GM12878 (cell line): ENCODE results near the gene ABHD17A.

Experiments used
- CTCF ChIP-seq, 3 experiments: IDR thresholded peaks in 2 of 3; conservative IDR thresholded peaks in 1 of 3; 2 replicates each; pipeline ENCODE4 v1.5.1; 2011; ENCODE audit warnings: low read depth in 3 of 3, low read length in 3 of 3, mild to moderate bottlenecking in 3 of 3, control low read depth in 2 of 3, moderate library complexity in 2 of 3, inconsistent platforms in 1 of 3, mixed read lengths in 1 of 3; ENCODE audit not compliant: control insufficient read depth in 2 of 3, insufficient read depth in 1 of 3; ENCODE audit errors: extremely low read depth in 1 of 3
- MAX ChIP-seq: IDR thresholded peaks from 2 replicates; pipeline ENCODE4 v1.6.1; 2012; ENCODE audit warnings: low read depth, low read length, improper control_type of control experiment

- TF ChIP-seq CTCF (IDR thresholded peaks at IDR 0.05 in 2 of 3, conservative IDR thresholded peaks at IDR 0.05 in 1 of 3; ENCODE audit: control insufficient read depth in 2 of 3, extremely low read depth in 1 of 3, insufficient read depth in 1 of 3, low read depth in 3 of 3, low read length in 3 of 3) (no peak), MAX (no peak)
Observed at GRCh38 chr19:1901940-1902404, 16.7 kb upstream of the ABHD17A start.
